H9 (cell line): ENCODE measurements around the gene NOA1. TPM values are rescaled to one million over a fixed set of nuclear protein-coding genes. Genes with fewer than 3 reads are reported as not detected.

Source experiments
- DNase-seq: peaks from one replicate; pipeline ENCODE4 v3.0.0-alpha.2; 2017
- H2AFZ ChIP-seq: one replicate; pipeline ENCODE4 v1.6.1; 2013; ENCODE audit warnings: mild to moderate bottlenecking, low read length, control low read depth, moderate library complexity
- H2AK5ac ChIP-seq: 2 replicates; pipeline ENCODE4 v1.6.1; 2013; ENCODE audit warnings: low read length, control low read depth, mixed read lengths; ENCODE audit not compliant: insufficient read length
- H2BK120ac ChIP-seq: one replicate; pipeline ENCODE4 v1.6.1; 2013; ENCODE audit warnings: low read depth, mild to moderate bottlenecking, low read length, control low read depth, inconsistent platforms; ENCODE audit not compliant: poor library complexity, severe bottlenecking
- H2BK12ac ChIP-seq: 2 replicates; pipeline ENCODE4 v1.6.1; 2013; ENCODE audit warnings: low read length, control low read depth, mixed read lengths, low read depth; ENCODE audit not compliant: insufficient read length
- H2BK15ac ChIP-seq: 2 replicates; pipeline ENCODE4 v1.6.1; 2013; ENCODE audit warnings: low read depth, low read length, control low read depth
- H2BK20ac ChIP-seq: one replicate; pipeline ENCODE4 v1.6.1; 2013; ENCODE audit warnings: low read depth, mild to moderate bottlenecking, low read length, control low read depth, inconsistent platforms; ENCODE audit not compliant: poor library complexity, severe bottlenecking
- H2BK5ac ChIP-seq: 2 replicates; pipeline ENCODE4 v1.6.1; 2013; ENCODE audit warnings: low read length, control low read depth, mixed read lengths; ENCODE audit not compliant: insufficient read length
- H3K14ac ChIP-seq: 2 replicates; pipeline ENCODE4 v1.6.1; 2013; ENCODE audit warnings: low read length, control low read depth; ENCODE audit not compliant: insufficient read depth
- H3K18ac ChIP-seq: 2 replicates; pipeline ENCODE4 v1.6.1; 2013; ENCODE audit warnings: low read depth, mild to moderate bottlenecking, mixed read lengths, low read length, control low read depth; ENCODE audit not compliant: insufficient read length
- H3K23ac ChIP-seq: 2 replicates; pipeline ENCODE4 v1.6.1; 2013; ENCODE audit warnings: low read length, control low read depth, mixed read lengths, low read depth; ENCODE audit not compliant: insufficient read length
- H3K23me2 ChIP-seq: 2 replicates; pipeline ENCODE4 v1.6.1; 2013; ENCODE audit warnings: low read depth, mild to moderate bottlenecking, mixed read lengths, low read length, control low read depth; ENCODE audit not compliant: insufficient read length, poor library complexity, severe bottlenecking
- H3K27ac ChIP-seq: 2 replicates; pipeline ENCODE4 v1.5.1; 2013; ENCODE audit warnings: low read length, control low read depth, mixed read lengths, low read depth; ENCODE audit not compliant: insufficient read length
- H3K27me3 ChIP-seq: 2 replicates; pipeline ENCODE4 v1.6.1; 2013; ENCODE audit warnings: low read length, control low read depth, inconsistent platforms; ENCODE audit not compliant: insufficient read depth
- H3K4ac ChIP-seq: 2 replicates; pipeline ENCODE4 v1.6.1; 2013; ENCODE audit warnings: low read depth, mild to moderate bottlenecking, control low read depth, inconsistent platforms, low read length, moderate library complexity
- H3K4me1 ChIP-seq: 2 replicates; pipeline ENCODE4 v1.6.1; 2013; ENCODE audit warnings: low read length, control low read depth, inconsistent platforms; ENCODE audit not compliant: insufficient read depth
- H3K4me2 ChIP-seq: 2 replicates; pipeline ENCODE4 v1.6.1; 2013; ENCODE audit warnings: low read length, control low read depth, mixed read lengths; ENCODE audit not compliant: insufficient read length, insufficient read depth
- H3K56ac ChIP-seq: 2 replicates; pipeline ENCODE4 v1.6.1; 2013; ENCODE audit warnings: low read depth, mild to moderate bottlenecking, mixed read lengths, low read length, control low read depth; ENCODE audit not compliant: insufficient read length
- H3K79me1 ChIP-seq: 2 replicates; pipeline ENCODE4 v1.6.1; 2013; ENCODE audit warnings: low read depth, mild to moderate bottlenecking, moderate library complexity, low read length, control low read depth, inconsistent platforms; ENCODE audit not compliant: insufficient read depth, poor library complexity, severe bottlenecking
- H3K79me2 ChIP-seq: 2 replicates; pipeline ENCODE4 v1.6.1; 2013; ENCODE audit warnings: low read length, control low read depth, inconsistent platforms; ENCODE audit not compliant: insufficient read depth
- H3K9ac ChIP-seq: 2 replicates; pipeline ENCODE4 v1.6.1; 2013; ENCODE audit warnings: low read length, control low read depth, mixed read lengths; ENCODE audit not compliant: insufficient read length; ENCODE audit errors: extremely low read depth
- H3K9me3 ChIP-seq: one replicate; pipeline ENCODE4 v1.6.1; 2013; ENCODE audit warnings: low read depth, low read length, inconsistent platforms; ENCODE audit not compliant: control insufficient read depth
- H3T11ph ChIP-seq: one replicate; pipeline ENCODE4 v1.6.1; 2013; ENCODE audit warnings: mild to moderate bottlenecking, low read length, control low read depth, inconsistent platforms
- H4K20me1 ChIP-seq: one replicate; pipeline ENCODE4 v1.6.1; 2013; ENCODE audit not compliant: control insufficient read depth, insufficient read length, insufficient read depth
- H4K5ac ChIP-seq: 2 replicates; pipeline ENCODE4 v1.6.1; 2013; ENCODE audit warnings: low read depth, mild to moderate bottlenecking, mixed read lengths, low read length, control low read depth; ENCODE audit not compliant: insufficient read length
- H4K8ac ChIP-seq: replicated peaks from 2 replicates; pipeline ENCODE4 v1.6.1; 2013; ENCODE audit warnings: low read length, control low read depth, mixed read lengths, low read depth; ENCODE audit not compliant: insufficient read length
- H4K91ac ChIP-seq: 2 replicates; pipeline ENCODE4 v1.6.1; 2013; ENCODE audit warnings: low read depth, mild to moderate bottlenecking, moderate library complexity, mixed read lengths, low read length, control low read depth; ENCODE audit not compliant: insufficient read length
- H3K27ac Mint-ChIP-seq, 3 experiments: 2 replicates in 2 of 3; 3 replicates in 1 of 3; pipeline ENCODE4 v1.8.0; 2020 to 2021; ENCODE audit warnings: mixed read lengths in 3 of 3, mild to moderate bottlenecking in 1 of 3, moderate library complexity in 1 of 3
- H3K27me3 Mint-ChIP-seq: 2 replicates; pipeline ENCODE4 v1.8.0; 2021; ENCODE audit warnings: low read depth, mild to moderate bottlenecking, moderate library complexity, mixed read lengths
- H3K36me3 Mint-ChIP-seq, 3 experiments: 2 replicates in 2 of 3; 3 replicates in 1 of 3; pipeline ENCODE4 v1.8.0; 2020 to 2021; ENCODE audit warnings: low read depth in 3 of 3, mixed read lengths in 3 of 3; ENCODE audit not compliant: insufficient read depth in 1 of 3
- H3K4me1 Mint-ChIP-seq, 2 experiments: 2 replicates each; pipeline ENCODE4 v1.8.0; 2020; ENCODE audit warnings: mixed read lengths in 2 of 2
- H3K4me3 Mint-ChIP-seq, 2 experiments: 2 replicates in 1 of 2; 3 replicates in 1 of 2; pipeline ENCODE4 v1.8.0; 2020 to 2021; ENCODE audit warnings: mild to moderate bottlenecking in 2 of 2, mixed read lengths in 2 of 2, moderate library complexity in 1 of 2
- H3K9me3 Mint-ChIP-seq, 2 experiments: 2 replicates in 1 of 2; 3 replicates in 1 of 2; pipeline ENCODE4 v1.8.0; 2020; ENCODE audit warnings: mild to moderate bottlenecking in 2 of 2, mixed read lengths in 2 of 2, moderate library complexity in 1 of 2
- CTCF ChIP-seq: fragments of 200-600 bp; sonication (generic); conservative IDR thresholded peaks from 3 replicates; pipeline ENCODE4 v1.8.0; 2021; ENCODE audit warnings: antibody characterized with exemption, mild to moderate bottlenecking
- WGBS: extraction: QIAGEN DNeasy Blood & Tissue Kit; methylation state at CpG from one replicate; pipeline ENCODE4 v1.1.7; 2013; ENCODE audit warnings: missing lambda C conversion rate, low lambda C conversion rate, mixed read lengths; ENCODE audit not compliant: insufficient read length; ENCODE audit errors: extremely low coverage; 5-methylcytosine and 5-hydroxymethylcytosine counted together
- total RNA-seq: library from RNA; stranded (reverse); gene quantifications from 2 replicates; pipeline ENCODE4 v1.2.1, GENCODE V29; 2021

The NOA1 gene
- total RNA-seq, 1 experiment from 2014 or later: 22.8 TPM

- no peak overlapping the region for H2AFZ ChIP-seq
Observed at GRCh38 chr4:56973336-56973735, 4.1 kb downstream of the NOA1 start.

More at GRCh38 chr4:56973336-56973735, 4.1 kb downstream of the NOA1 start:
- Histone ChIP-seq H3K23ac (no peak overlapping the region), H4K91ac (no peak overlapping the region), H2BK20ac (no peak overlapping the region), H2BK120ac (no peak overlapping the region), H2AK5ac (no peak overlapping the region), H3K4me2 (no peak overlapping the region), H3K4ac (no peak overlapping the region), H4K5ac (no peak overlapping the region), H3K23me2 (peaks cover 7% of the 10 kb centered on the region), H4K20me1 (no peaks in the 10 kb centered on the region), H3K79me1 (no peaks in the 10 kb centered on the region), H3K27ac (no peak overlapping the region), H3K4me1 (no peaks in the 10 kb centered on the region; the same call in 1 of the 2 replicates), H3T11ph (no peak overlapping the region), H2BK12ac (no peak overlapping the region), H3K14ac (no peak overlapping the region), H3K79me2 (peaks cover 16% of the 10 kb centered on the region), H3K56ac (no peak overlapping the region), H4K8ac (no peak overlapping the region), H3K9ac (no peak overlapping the region), H3K18ac (no peak overlapping the region), H3K27me3 (no peaks in the 10 kb centered on the region), H2BK15ac (no peak overlapping the region), H3K9me3 (no peaks in the 10 kb centered on the region), H2BK5ac (no peak overlapping the region)
- H3K36me3 Mint-ChIP-seq: peaks cover 40 to 54% (median 45%) of the 10 kb centered on the region in 3 experiments
- no peak overlapping the region for H3K27ac Mint-ChIP-seq
- no peaks in the 10 kb centered on the region; a peak in 3 of 5 replicates for H3K9me3 Mint-ChIP-seq
- no peak overlapping the region for H3K4me3 Mint-ChIP-seq
- H3K4me1 Mint-ChIP-seq: peaks cover 6 to 9% of the 10 kb centered on the region in 2 experiments; a peak in 3 of 4 replicates
- WGBS: no CpG with 5 or more reads among the region's 3 CpGs
- DNase-seq: no peak
- no peak for TF ChIP-seq CTCF
- H3K27me3 Mint-ChIP-seq: no peaks in the 10 kb centered on the region
